GM18951 (cell line): ENCODE data around the gene KSR2.
"Not testable (repeated sequence)": the region's sequence is repeated elsewhere in the genome, so short reads cannot be mapped to it uniquely, and the experiment has no call there.

Experiments
- POLR2A ChIP-seq: IDR thresholded peaks from 4 replicates; pipeline ENCODE4 v1.6.1; 2011; ENCODE audit warnings: mild to moderate bottlenecking; ENCODE audit not compliant: insufficient read length, insufficient read depth; ENCODE audit errors: extremely low read depth
- in situ Hi-C: fragments of 300-500 bp; cut with MboI; formaldehyde crosslinking; loops from one replicate; pipeline ENCODE4 v1.12.0; 2022; ENCODE audit warnings: low sequenced_read_pairs, mixed read lengths, inconsistent platforms; ENCODE audit not compliant: unreplicated experiment

KSR2 gene

GRCh38 chr12:117875744-117876435 lies 92.9 kb downstream of the KSR2 start:
- in situ Hi-C loops: loop anchor here (25.0 kb wide), 1 partner anchor 511 kb away; the partner anchor contains the start of gene SUDS3

GRCh38 chr12:117874842-117875434 lies 93.9 kb downstream of the KSR2 start:
- in situ Hi-C loops: loop anchor here (25.0 kb wide), 1 partner anchor 512 kb away; the partner anchor contains the start of gene SUDS3

More at GRCh38 chr12:117875744-117876435, 92.9 kb downstream of the KSR2 start:
- TF ChIP-seq POLR2A: no peak

GRCh38 chr12:117874198-117874597 lies 94.6 kb downstream of the KSR2 start:
- in situ Hi-C loops: not testable (repeated sequence)

More at GRCh38 chr12:117874842-117875434, 93.9 kb downstream of the KSR2 start:
- no peak for TF ChIP-seq POLR2A

- in situ Hi-C loops: no loop called here
- TF ChIP-seq POLR2A: no peak
Measured at GRCh38 chr12:117872546-117873169, 96.1 kb downstream of the KSR2 start.

- in situ Hi-C loops: no loop called here
- no peak for TF ChIP-seq POLR2A
Measured at GRCh38 chr12:117869551-117869950, 99.2 kb downstream of the KSR2 start.

- in situ Hi-C loops: no loop called here
- no peak for TF ChIP-seq POLR2A
Measured at GRCh38 chr12:117867348-117867747, 101.4 kb downstream of the KSR2 start.

GRCh38 chr12:117865505-117865904 lies 103.3 kb downstream of the KSR2 start:
- in situ Hi-C loops: no loop called here

GRCh38 chr12:117863002-117863709 lies 105.6 kb downstream of the KSR2 start:
- in situ Hi-C loops: no loop called here
- no peak for TF ChIP-seq POLR2A

More at GRCh38 chr12:117865505-117865904, 103.3 kb downstream of the KSR2 start:
- no peak for TF ChIP-seq POLR2A

- no peak for TF ChIP-seq POLR2A
- in situ Hi-C loops: no loop called here
Measured at GRCh38 chr12:117861691-117862090, 107.1 kb downstream of the KSR2 start.

GRCh38 chr12:117860787-117861290 lies 108.0 kb downstream of the KSR2 start:
- in situ Hi-C loops: not testable (repeated sequence)

GRCh38 chr12:117860111-117860510 lies 108.7 kb downstream of the KSR2 start:
- TF ChIP-seq POLR2A: no peak
- in situ Hi-C loops: no loop called here

- no peak for TF ChIP-seq POLR2A
- in situ Hi-C loops: no loop called here
Measured at GRCh38 chr12:117857632-117858612, 110.9 kb downstream of the KSR2 start.

- in situ Hi-C loops: not testable (repeated sequence)
Measured at GRCh38 chr12:117857139-117857538, 111.7 kb downstream of the KSR2 start.
